HCT116 (cell line): ENCODE measurements around the gene MIA3. TPM values are rescaled to one million over a fixed set of nuclear protein-coding genes. Genes with fewer than 3 reads are reported as not detected.

Experiments
- ATAC-seq: fragments of 200-7000 bp; cut with Tn5 transposase; 2 replicates; pipeline ENCODE4 v1.9.1; 2020; ENCODE audit warnings: mild to moderate bottlenecking, moderate library complexity
- BruUV-seq: library from RNA; stranded (reverse); fragments of 400-500 nt; replicated peaks from 2 replicates; lab custom pipeline; 2021; lab: Mats Ljungman, UMichigan
- CTCF ChIA-PET: fragments of 300-600 bp; sonication (Branson Sonifier 250); formaldehyde crosslinking; loops from one replicate; lab custom pipeline; 2021; ENCODE audit warnings: antibody characterized with exemption; lab: Charles Lee
- POLR2A ChIA-PET: fragments of 300-600, 350-600 bp; sonication (Branson Sonifier 250); formaldehyde crosslinking; loops from one replicate; lab custom pipeline; 2021; ENCODE audit warnings: antibody characterized with exemption; lab: Charles Lee
- RAD21 ChIA-PET, 2 experiments: fragments of 300-600 bp; sonication (Branson Sonifier 250); formaldehyde crosslinking; loops; one replicate each; lab custom pipeline; 2023; ENCODE audit warnings: low total read pairs in 2 of 2; ENCODE audit not compliant: uncharacterized antibody in 2 of 2, unreplicated experiment in 2 of 2, low non-redundant PET in 1 of 2; lab: Charles Lee
- DNase-seq: peaks from one replicate; pipeline ENCODE4 v3.0.0-alpha.2; 2010; ENCODE audit warnings: low read depth, low spot score
- H2AFZ ChIP-seq: fragments of 200-600 bp; shearing (Covaris generic), sonication (generic); 2 replicates; pipeline ENCODE4 v1.6.1; 2017; ENCODE audit warnings: low read depth, mixed run types, mixed read lengths, antibody characterized with exemption, low read length; ENCODE audit not compliant: poor library complexity, severe bottlenecking
- H3K27ac ChIP-seq: 2 replicates; pipeline ENCODE4 v1.5.1; 2012; ENCODE audit warnings: low read depth, low read length
- H3K27me3 ChIP-seq: fragments of 200-600 bp; sonication (generic); 2 replicates; pipeline ENCODE4 v1.6.1; 2016; ENCODE audit warnings: mixed run types, low read length, mixed read lengths; ENCODE audit not compliant: insufficient read depth
- H3K36me3 ChIP-seq, 2 experiments: fragments of 200-500 bp in 1 of 2; fragments of 200-600 bp in 1 of 2; sonication (Bioruptor generic) in 1 of 2; sonication (generic) in 1 of 2; 2 replicates each; pipeline versions ENCODE4 v1.5.1 to v1.6.1; 2014 to 2016; ENCODE audit warnings: low read length in 2 of 2, inconsistent platforms in 1 of 2, mixed read lengths in 1 of 2, mixed run types in 1 of 2; ENCODE audit not compliant: insufficient read depth in 2 of 2, control insufficient read depth in 1 of 2
- H3K4me1 ChIP-seq, 2 experiments: fragments of 200-600 bp in 1 of 2; sonication (generic) in 1 of 2; 2 replicates each; pipeline versions ENCODE4 v1.5.1 to v1.6.1; 2012 to 2017; ENCODE audit warnings: low read length in 2 of 2, inconsistent platforms in 1 of 2, mild to moderate bottlenecking in 1 of 2, mixed read lengths in 1 of 2, mixed run types in 1 of 2, moderate library complexity in 1 of 2; ENCODE audit not compliant: insufficient read depth in 2 of 2, control insufficient read depth in 1 of 2
- H3K4me2 ChIP-seq: fragments of 200-600 bp; sonication (generic); 2 replicates; pipeline ENCODE4 v1.6.1; 2017; ENCODE audit warnings: mixed run types, low read length, mixed read lengths
- H3K4me3 ChIP-seq, 2 experiments: fragments of 200-600 bp in 1 of 2; sonication (generic) in 1 of 2; replicated peaks in 1 of 2; 2 replicates each; pipeline ENCODE4 v1.5.1; 2011 to 2016; ENCODE audit warnings: low read length in 2 of 2, control low read depth in 1 of 2, low read depth in 1 of 2, mild to moderate bottlenecking in 1 of 2, mixed read lengths in 1 of 2, mixed run types in 1 of 2
- H3K79me2 ChIP-seq: fragments of 200-600 bp; sonication (generic); 2 replicates; pipeline ENCODE4 v1.6.1; 2017; ENCODE audit warnings: mild to moderate bottlenecking, mixed run types, low read length, moderate library complexity, mixed read lengths; ENCODE audit not compliant: insufficient read depth
- H3K9ac ChIP-seq: fragments of 200-600 bp; sonication (generic); 2 replicates; pipeline ENCODE4 v1.6.1; 2016; ENCODE audit warnings: low read length, mixed read lengths
- H3K9me2 ChIP-seq: fragments of 200-600 bp; sonication (generic), shearing (Covaris generic); 2 replicates; pipeline ENCODE4 v1.6.1; 2017; ENCODE audit warnings: mixed run types, mild to moderate bottlenecking, moderate library complexity; ENCODE audit not compliant: insufficient read depth
- H3K9me3 ChIP-seq, 2 experiments: fragments of 200-500 bp in 1 of 2; fragments of 200-600 bp in 1 of 2; sonication (Bioruptor generic) in 1 of 2; sonication (generic) in 1 of 2; 2 replicates each; pipeline ENCODE4 v1.6.1; 2014 to 2017; ENCODE audit warnings: low read length in 2 of 2, mixed read lengths in 2 of 2, inconsistent platforms in 1 of 2, low read depth in 1 of 2, mild to moderate bottlenecking in 1 of 2, mixed run types in 1 of 2, moderate library complexity in 1 of 2; ENCODE audit not compliant: control insufficient read depth in 1 of 2, insufficient read depth in 1 of 2
- H4K20me1 ChIP-seq: fragments of 200-600 bp; sonication (generic), shearing (Covaris generic); 2 replicates; pipeline ENCODE4 v1.6.1; 2017; ENCODE audit warnings: mixed run types, mild to moderate bottlenecking, moderate library complexity; ENCODE audit not compliant: insufficient read depth
- ATF3 ChIP-seq: IDR thresholded peaks from 2 replicates; pipeline ENCODE4 v1.6.1; 2012
- EGR1 ChIP-seq: IDR thresholded peaks from 2 replicates; pipeline ENCODE4 v1.6.1; 2012; ENCODE audit warnings: low read depth
- POLR2AphosphoS5 ChIP-seq: IDR thresholded peaks from 2 replicates; pipeline ENCODE4 v1.6.1; 2011; ENCODE audit warnings: mild to moderate bottlenecking, low read depth, low read length, moderate library complexity
- SIN3A ChIP-seq: IDR thresholded peaks from 2 replicates; pipeline ENCODE4 v1.6.1; 2012; ENCODE audit warnings: low read depth
- TCF7L2 ChIP-seq: IDR thresholded peaks from 2 replicates; pipeline ENCODE4 v1.7.0; 2011; ENCODE audit warnings: borderline replicate concordance, inconsistent platforms; ENCODE audit not compliant: insufficient read depth, insufficient read length; ENCODE audit errors: extremely low read depth
- ZBTB33 ChIP-seq: IDR thresholded peaks from 2 replicates; pipeline ENCODE4 v1.6.1; 2011; ENCODE audit warnings: mild to moderate bottlenecking, low read length, moderate library complexity; ENCODE audit not compliant: insufficient replicate concordance; ENCODE audit errors: extremely low read depth
- ZFX ChIP-seq: fragments of 450-650 bp; IDR thresholded peaks from 2 replicates; pipeline ENCODE4 v1.6.1; 2017
- intact Hi-C: fragments of 100-400 bp; cut with micrococcal nuclease; formaldehyde crosslinking; loops from 2 replicates; pipeline ENCODE4 v1.10.0; 2022
- total RNA-seq: library from RNA; stranded (reverse); gene quantifications from one replicate; pipeline ENCODE4 v1.2.1, GENCODE V29; 2021; ENCODE audit not compliant: unreplicated experiment

The MIA3 gene
- total RNA-seq, 1 experiment from 2014 or later, result 62.7 TPM

GRCh38 chr1:222713091-222713961 is 95.4 kb downstream of the MIA3 start (continued):
- TF ChIP-seq ZBTB33, result peak; percentile 15
- TF ChIP-seq, all 23 proteins: peak for 9

GRCh38 chr1:222716393-222716792 is 98.5 kb downstream of the MIA3 start:
- H3K9ac ChIP-seq, result no peak overlapping the region
- H3K27ac ChIP-seq, result no peak overlapping the region
- no peaks in the 10 kb centered on the region for H3K27me3 ChIP-seq
- H3K9me2 ChIP-seq, result no peaks in the 10 kb centered on the region
- no peaks in the 10 kb centered on the region for H3K9me3 ChIP-seq
- ATAC-seq (no peak), DNase-seq (no peak)
- H2AFZ ChIP-seq, result no peak overlapping the region
- ChIA-PET RAD21 (no interaction called here), CTCF (no interaction called here), POLR2A (no interaction called here)
- H3K36me3 ChIP-seq, result peaks cover 8 to 13% of the 10 kb centered on the region in 2 experiments
- peaks cover 0 to 4% of the 10 kb centered on the region in 2 experiments; a peak in 1 of 4 replicates for H3K4me1 ChIP-seq
- H4K20me1 ChIP-seq, result no peaks in the 10 kb centered on the region
- H3K4me2 ChIP-seq, result no peak overlapping the region
- no peak overlapping the region for H3K4me3 ChIP-seq
- BruUV-seq, result no TSS peak
- intact Hi-C loops, result no loop called here
- peaks cover 20% of the 10 kb centered on the region for H3K79me2 ChIP-seq
- no peak for TF ChIP-seq ATF3
- TF ChIP-seq EGR1, result no peak
- TF ChIP-seq TCF7L2, result no peak
- TF ChIP-seq SIN3A, result no peak
- TF ChIP-seq POLR2AphosphoS5, result no peak
- TF ChIP-seq ZFX, result no peak

Other genes with a start within 250 kb of the MIA3 start
- 0.27 TPM for gene HHIPL2, start 70.0 kb upstream of the MIA3 start, total RNA-seq
- 21.4 TPM for gene TAF1A, start 28.2 kb upstream of the MIA3 start, total RNA-seq
- 53.2 TPM for gene AIDA, start 94.4 kb downstream of the MIA3 start, total RNA-seq
- 44.9 TPM for gene BROX, start 94.5 kb downstream of the MIA3 start, total RNA-seq
- gene FAM177B, start 119.1 kb downstream of the MIA3 start, total RNA-seq, result not detected
- gene DISP1, start 196.9 kb downstream of the MIA3 start, total RNA-seq, result 4.2 TPM